Stimulated activated CD4-positive, alpha-beta T cell treated with anti-CD3 and anti-CD28 coated beads, TNF-alpha, amount 100 ng/mL, for 1 hour (primary cell): ENCODE results near the gene ASPRV1.
"Not testable (repeated sequence)": the region's sequence is repeated elsewhere in the genome, so short reads cannot be mapped to it uniquely, and the experiment has no call there.

Experiments used
- DNase-seq, 3 donors: peaks; one replicate each; pipeline ENCODE4 v3.0.0-alpha.2; 2020; ENCODE audit warnings: low read depth in 3 of 3, low spot score in 1 of 3

Gene ASPRV1

DNA sequence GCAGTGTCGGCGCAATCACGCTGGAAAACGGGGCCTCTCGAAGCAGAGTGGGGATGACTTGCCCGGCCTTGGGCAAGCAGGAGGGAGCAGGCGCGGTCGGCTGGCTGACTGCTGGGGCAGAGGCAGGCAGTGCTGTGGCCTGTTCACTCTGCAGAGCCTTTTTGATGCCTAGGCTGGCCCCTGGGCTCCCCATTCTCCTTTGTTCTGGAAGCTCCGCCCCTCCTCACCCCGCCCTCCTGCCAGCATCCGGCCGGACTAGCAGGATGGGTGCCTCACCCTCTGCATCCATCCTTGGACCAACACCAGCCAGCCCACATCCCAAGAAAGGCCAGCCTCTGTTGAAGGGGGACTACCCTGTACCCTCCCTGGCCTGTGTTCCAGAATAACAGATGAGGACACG, at the start of gene ASPRV1:
Gene ASPRV1, minus strand, starts transcription at position 136 of the 400 bp plus-strand sequence. CDS start 195 bp downstream, outside the sequence.
- no peak for DNase-seq

DNA sequence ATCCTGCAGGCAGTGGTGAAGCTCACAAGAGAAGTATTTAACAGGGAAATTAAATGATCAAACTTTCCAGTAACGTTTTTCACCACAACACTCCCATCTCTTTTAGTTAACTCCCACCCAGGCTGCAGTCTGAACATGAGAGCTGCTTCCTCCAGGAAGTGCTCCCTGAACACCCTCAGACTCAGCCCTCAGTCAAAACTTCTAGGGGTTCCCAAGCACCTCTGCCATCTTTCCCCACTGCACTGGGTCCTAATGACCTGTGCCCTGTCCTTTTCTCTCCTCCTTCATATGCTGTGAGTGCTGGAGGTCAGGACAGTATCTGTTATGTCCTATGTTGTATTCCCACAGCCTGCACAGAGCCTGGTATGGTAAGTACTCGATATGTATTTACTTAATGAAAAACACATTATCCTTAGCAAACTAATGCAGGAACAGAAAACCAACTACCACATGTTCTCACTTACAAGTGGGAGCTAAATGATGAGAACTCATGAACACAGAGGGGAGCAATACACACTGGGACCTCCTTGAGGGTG, 49.2 kb upstream of the ASPRV1 start:
- DNase-seq, result no peak

- no peak for DNase-seq
Measured at GRCh38 chr2:70009762-70010575, 48.5 kb upstream of the ASPRV1 start.

DNA sequence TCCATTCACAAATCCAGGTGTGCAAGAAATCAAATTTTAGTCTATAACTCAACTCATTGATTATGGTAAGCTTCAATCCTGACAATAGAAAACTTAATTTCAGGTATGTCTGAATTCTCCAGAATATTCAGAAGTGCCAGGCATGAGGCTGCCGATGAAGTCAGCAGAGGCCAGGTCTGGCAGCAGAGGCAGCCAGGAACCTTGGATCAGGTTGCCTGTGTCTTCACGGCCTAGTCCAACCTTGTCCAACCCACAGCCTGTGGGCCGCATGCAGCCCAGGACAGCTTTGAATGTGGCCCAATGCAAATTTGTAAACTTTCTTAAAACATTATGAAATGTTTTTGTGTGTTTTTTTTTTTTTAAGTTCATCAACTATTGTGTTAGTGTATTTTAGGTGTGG, 46.9 kb upstream of the ASPRV1 start:
- no peak for DNase-seq

- DNase-seq, result no peak
Measured at GRCh38 chr2:70007151-70007550, 45.7 kb upstream of the ASPRV1 start.

DNA sequence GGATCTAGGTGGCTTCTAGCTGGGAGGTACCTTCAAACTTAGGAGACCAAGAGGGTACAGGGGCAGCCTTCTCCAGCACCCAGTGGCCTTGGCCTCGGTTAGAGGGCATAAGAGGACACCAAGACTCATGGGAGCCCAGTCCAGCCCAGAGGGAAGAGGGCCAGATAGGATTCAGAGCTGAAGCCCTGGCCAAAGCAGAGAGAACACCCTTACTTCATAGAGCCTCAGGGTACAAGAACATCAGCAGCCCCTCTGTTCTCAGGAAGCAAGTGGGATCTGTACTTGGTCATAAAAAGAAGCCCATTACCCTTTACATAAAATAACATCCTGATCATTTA, 45.0 kb upstream of the ASPRV1 start:
- DNase-seq, result no peak

DNA sequence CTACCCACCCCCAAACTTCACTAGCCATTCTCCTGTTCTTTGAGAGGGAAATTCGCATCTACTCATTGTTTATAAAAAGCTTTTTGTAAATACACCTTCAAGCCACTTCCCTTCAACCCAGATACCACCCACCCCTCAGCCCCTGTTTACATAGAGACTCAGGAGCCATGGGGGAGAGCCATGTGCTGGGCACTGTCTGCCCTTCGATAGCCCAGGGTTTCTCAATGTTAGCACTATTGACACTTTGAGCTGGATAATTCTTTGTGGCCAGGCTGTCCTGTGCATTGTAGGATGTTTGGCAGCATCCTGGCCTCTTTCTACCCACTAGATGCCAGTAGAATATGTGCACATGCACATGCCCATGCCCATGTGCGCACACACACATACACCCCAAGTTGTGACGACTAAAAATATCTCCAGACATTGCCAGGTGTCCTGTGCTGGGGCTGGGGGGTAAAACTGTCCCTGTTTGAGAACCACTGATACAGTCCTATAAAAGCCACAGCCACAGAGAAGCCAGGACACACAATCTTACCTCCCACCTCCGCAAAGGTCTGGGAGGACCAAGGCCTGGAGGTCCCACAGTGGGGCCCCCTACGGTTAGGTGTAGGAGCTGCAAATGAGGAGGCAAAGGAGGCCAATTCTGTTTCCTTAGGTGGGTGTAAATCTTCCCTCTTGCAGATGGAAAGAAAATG, 44.5 kb upstream of the ASPRV1 start:
- DNase-seq, result no peak

DNA sequence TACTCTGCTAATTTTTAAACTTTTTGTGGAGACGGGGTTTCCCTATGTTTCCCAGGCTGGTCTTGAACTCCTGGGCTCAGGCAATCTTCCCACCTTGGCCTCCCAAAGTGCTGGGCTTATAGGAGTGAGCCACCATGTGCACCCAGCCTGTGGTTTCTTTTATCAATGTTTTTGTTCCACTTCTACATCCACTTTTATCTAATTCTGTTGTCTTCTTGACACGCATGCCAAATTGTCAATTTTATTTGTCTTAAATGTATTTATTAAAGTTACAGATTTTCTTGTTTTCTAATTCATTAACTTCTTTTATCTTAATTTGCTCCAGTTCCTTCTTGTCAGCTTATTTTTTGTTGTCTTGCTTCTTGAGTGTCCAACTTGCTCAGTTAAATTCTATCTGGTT, 43.8 kb upstream of the ASPRV1 start:
- no peak for DNase-seq

DNA sequence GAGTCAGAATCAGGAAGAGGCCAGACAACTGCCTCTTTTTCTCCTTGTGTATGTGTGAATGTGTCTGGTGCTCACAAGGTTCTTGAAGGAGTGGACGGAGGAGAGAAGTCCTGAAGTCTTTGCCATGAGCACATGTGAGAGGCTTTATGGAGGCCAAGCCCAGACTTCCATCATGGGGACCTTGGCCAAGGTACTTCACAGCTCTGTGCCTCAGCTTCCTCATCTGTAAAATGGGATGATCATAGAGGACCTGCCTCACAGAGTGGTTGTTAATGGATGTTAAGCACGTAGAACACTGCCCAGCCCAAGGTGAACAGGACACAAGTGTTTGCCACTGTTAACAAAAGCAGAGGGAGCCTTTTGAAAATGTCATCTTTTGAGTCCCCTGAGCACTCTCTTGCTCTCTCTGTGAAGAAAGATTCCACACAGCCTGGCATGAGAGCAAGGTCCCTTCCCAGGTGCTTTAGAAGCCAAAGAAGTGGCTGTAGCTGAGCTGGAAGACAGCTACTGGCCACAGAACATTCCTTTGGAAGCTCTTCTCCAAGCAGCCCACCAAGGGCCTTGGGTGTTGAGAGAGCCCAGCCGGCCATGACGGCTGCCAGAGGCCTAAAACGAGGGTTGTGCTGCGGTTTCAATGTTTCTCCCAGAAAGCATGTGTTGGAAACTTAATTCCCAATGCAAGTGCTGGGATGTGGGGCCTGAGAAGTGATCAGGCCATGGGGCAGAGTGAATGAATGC, 41.8 kb upstream of the ASPRV1 start:
- DNase-seq, result no peak

DNA sequence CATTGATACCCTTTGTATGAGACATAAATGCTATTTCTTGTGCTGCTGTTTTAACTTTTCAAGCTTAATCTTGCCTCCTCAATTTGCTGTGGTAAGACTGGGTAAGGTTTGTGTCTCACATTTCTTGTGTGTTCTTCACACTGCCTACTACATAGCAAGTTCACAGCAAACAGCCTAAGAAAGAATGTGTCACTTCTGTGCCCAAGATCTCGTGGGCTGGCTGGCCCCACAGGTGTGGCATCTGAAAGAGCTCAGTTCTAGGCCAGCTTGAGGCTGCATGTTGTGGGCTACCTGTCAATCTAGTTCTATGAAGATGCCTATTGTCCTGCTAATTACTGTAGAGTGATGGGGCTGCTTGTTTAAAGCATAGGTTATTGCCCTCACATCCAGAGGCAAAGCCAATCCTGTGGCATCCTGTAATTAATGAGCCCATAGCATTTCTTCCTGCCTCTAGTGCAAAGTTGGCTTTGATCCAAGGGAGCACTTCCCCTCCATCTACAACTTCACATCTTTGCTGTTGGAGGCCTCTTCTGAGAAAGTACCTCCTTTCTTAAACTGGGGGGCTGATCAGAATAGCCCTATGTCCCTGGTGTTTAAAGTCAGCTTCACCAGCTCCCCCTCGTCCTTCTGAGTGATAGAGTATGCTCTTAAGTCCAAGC, 40.9 kb upstream of the ASPRV1 start:
- DNase-seq, result no peak

DNA sequence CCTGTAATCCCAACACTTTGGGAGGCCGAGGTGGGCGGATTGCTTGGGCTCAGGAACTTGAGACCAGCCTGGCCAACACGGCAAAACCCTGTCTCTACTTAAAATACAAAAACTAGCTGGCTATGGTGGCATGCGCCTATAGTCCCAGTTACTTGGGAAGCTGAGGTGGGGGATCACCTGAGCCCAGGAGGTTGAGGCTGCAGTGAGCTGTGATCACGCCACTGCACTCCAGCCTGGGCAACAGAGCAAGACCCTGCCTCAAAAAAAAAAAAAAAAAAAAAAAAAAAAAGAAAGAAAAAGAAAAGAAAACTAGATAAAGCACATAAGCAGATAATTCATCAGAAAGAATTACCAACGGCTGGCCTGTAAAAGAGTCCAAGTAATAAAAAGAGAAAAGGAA, 39.1 kb upstream of the ASPRV1 start:
- DNase-seq, result not testable (repeated sequence)

- no peak for DNase-seq
Measured at GRCh38 chr2:69998761-69999160, 37.3 kb upstream of the ASPRV1 start.

DNA sequence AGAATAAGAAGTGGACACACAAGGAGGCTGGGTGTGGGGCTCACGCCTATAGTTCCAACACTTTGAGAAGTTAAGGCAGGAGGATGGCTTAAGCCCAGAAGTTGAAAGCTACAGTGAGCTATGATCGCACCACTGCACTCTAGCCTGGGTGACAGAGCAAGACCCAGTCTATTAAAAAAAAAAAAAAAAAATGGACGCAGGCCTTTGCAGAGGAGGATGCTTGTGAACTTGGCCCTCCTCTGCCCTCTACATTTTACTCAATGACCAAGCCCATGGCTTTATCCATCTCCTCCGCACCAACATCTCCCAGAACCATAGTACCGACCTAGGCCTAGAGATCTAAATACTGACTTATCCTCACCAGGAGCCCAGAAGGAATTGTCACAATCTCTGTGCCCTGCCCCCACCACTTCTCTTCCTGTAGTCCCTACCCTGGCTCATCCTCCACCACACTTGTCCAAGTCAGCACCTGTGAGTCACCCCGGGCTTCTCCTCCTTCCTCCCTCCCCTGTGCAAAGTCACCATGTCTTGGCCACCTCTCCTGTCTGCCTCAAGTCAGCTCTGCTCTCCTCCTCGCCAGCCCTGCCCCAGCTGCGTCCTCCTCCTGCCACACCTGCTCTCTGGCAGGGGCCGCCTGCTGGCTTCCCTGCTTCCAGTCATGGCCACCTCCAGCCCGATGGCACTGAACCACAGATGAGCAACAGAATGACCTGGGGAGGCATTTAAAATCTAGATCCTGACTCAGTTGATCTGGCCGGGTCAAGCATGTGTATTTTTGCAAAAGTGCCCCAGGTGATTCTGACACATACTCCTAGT, 35.8 kb upstream of the ASPRV1 start:
- no peak for DNase-seq

- DNase-seq, result no peak
Measured at GRCh38 chr2:69995511-69995910, 34.1 kb upstream of the ASPRV1 start.

- DNase-seq, result no peak
Measured at GRCh38 chr2:69994166-69994565, 32.7 kb upstream of the ASPRV1 start.

DNA sequence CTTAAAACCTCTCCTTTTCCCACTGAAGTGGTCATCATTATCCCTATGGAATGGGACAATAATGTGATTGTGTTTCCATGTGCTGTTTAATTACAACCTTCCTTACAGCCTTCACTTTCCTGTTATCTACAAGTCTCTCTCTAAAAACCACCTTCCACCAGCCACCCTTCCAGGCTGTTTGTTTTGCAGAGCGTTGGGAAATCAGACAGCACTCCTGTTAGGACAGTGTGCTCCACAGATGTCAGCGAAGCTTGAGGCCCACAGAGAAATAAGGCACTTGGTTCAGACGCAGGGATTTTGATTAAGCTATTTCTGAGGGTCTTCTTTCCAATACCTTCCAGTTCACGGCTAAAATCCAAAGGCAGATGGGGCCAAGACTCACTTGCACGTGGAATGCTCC, 32.3 kb upstream of the ASPRV1 start:
- no peak for DNase-seq

DNA sequence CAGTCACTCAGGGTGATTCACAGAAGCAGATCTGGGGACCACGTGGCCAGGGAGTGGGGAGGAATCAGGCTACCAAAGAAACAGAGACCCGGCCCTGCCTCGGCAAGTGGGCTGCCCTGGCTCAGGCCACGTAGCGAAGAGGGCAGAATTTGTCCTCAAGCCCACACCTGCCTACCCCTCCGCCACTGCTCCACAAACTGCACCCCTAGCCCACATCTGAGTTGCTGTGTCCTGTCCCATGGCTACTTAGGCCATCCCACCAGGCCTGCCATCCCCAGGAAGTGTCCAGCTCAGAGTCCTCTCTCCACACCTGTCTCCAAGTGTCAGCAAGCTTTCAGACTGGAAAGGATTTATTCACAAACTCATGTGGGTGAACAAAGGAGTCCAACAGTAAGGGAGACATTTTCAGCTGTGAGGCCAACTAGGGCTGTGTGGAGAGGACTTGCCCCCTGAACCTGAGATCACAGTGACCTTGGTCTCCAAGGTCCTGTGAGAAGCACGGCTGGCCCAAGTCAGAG, 31.7 kb upstream of the ASPRV1 start:
- DNase-seq, result no peak

DNA sequence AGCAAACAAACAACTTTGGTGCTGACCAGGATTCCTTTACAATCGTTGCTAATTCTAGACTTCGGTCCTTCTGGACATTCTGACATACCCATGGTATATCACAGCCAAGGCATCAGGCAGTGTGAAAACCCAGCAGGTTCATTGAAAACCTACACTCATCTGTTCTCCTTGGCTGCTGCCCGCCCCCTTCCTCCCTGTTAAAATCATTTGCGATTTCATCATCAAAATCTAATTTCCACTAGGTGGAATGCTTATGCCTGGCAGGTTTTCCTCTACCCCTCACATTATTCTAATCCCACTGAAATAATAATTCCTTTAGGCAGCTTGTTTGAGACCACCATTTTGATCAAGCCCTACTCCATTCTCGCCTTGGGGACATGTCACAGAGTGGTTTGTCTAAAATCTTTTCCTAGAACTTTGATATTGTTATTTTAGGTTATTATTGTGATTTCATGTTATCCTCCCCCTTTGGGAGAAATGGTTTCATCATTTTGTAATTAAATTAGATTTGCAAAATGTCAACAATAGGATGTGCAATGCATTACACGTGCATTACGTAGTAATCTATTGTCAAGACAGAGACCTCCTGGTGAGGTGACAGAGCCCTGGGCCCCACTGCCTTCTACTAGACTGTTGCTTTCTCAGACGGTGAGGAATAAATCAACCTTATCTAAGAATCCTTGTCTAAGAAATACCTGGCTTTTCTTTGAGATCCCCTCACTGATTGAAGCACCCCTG, 31.0 kb upstream of the ASPRV1 start:
- DNase-seq, result no peak

DNA sequence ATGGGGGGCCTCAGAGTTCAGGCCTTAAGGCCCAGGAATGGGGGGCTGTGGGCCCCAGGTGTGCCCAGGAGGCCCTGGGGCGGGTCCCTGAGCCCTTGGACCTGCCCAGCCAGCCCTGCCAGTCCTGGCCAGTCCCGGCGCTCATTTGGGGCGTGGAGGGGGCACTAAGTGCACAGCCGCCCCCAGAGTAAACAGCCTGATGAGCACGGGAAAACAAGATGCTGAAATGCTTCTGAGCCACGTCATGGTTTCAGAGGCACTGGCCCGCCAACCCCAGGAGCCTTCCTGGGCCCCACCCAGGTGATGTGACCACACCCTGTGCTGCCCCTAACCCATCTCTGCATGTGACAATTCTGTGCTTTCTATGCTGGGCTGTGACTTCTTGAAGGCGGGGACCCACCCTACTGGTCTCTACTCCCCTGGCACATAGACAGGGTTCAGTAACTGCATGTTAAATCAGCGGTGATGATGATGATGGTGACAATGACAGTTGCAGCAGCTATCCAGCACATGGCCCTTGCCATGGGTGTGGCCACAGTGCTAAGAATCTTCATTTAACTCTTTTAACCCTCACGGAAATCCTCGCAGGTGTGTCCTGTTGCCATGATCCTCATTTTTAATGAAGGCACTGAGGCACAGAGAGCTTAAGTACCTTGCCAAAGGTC, 28.1 kb upstream of the ASPRV1 start:
- DNase-seq, result no peak
